Spleen (tissue), 11 donors: Measurements from ENCODE around the gene MN1. TPM values are rescaled to one million over a fixed set of nuclear protein-coding genes. Genes with fewer than 3 reads are reported as not detected.

ENCODE experiments used
- DNase-seq: peaks from one replicate; pipeline ENCODE4 v3.0.0-alpha.2; 2020
- H3K27ac ChIP-seq, 8 donors: fragments of 200-600 bp; sonication (generic) in 7 of 8; 1 replicate in 4 of 8; 2 replicates in 4 of 8; pipeline versions ENCODE4 v1.5.0 to v1.8.0; 2016 to 2021; ENCODE audit warnings: inconsistent platforms in 4 of 8, mild to moderate bottlenecking in 4 of 8, moderate library complexity in 1 of 8
- H3K27me3 ChIP-seq, 7 donors: fragments of 200-600 bp; sonication (generic) in 6 of 7; replicated peaks in 1 of 7; 1 replicate in 4 of 7; 2 replicates in 3 of 7; pipeline versions ENCODE4 v1.5.0 to v1.8.0; 2016 to 2021; ENCODE audit warnings: inconsistent platforms in 3 of 7, mild to moderate bottlenecking in 1 of 7
- H3K36me3 ChIP-seq, 6 donors: fragments of 200-600 bp; sonication (generic) in 5 of 6; 1 replicate in 4 of 6; 2 replicates in 2 of 6; pipeline versions ENCODE4 v1.5.0 to v1.8.0; 2016 to 2021; ENCODE audit warnings: inconsistent platforms in 2 of 6
- H3K4me1 ChIP-seq, 6 donors: fragments of 200-600 bp; sonication (generic) in 5 of 6; 1 replicate in 3 of 6; 2 replicates in 3 of 6; pipeline versions ENCODE4 v1.5.0 to v1.8.0; 2016 to 2021; ENCODE audit warnings: inconsistent platforms in 3 of 6
- H3K4me3 ChIP-seq, 8 donors: fragments of 200-600 bp; sonication (generic) in 7 of 8; 1 replicate in 4 of 8; 2 replicates in 4 of 8; pipeline versions ENCODE4 v1.5.0 to v1.8.0; 2016 to 2021; ENCODE audit warnings: inconsistent platforms in 4 of 8, mild to moderate bottlenecking in 4 of 8, moderate library complexity in 2 of 8
- H3K9me3 ChIP-seq, 8 donors: fragments of 200-600 bp; sonication (generic) in 7 of 8; 1 replicate in 4 of 8; 2 replicates in 4 of 8; pipeline versions ENCODE4 v1.5.0 to v1.8.0; 2016 to 2021; ENCODE audit warnings: inconsistent platforms in 4 of 8
- POLR2A ChIP-seq, 3 donors: fragments of 450-650 bp; IDR thresholded peaks; one replicate each; pipeline ENCODE4 v1.5.1; 2017; ENCODE audit warnings: antibody characterized with exemption in 3 of 3, mild to moderate bottlenecking in 1 of 3
- POLR2AphosphoS5 ChIP-seq, 3 donors: sonication (generic); formaldehyde crosslinking; IDR thresholded peaks; one replicate each; pipeline ENCODE4 v1.5.1; 2017; ENCODE audit warnings: antibody characterized with exemption in 3 of 3
- WGBS, 5 donors: extraction: QIAGEN DNeasy Blood & Tissue Kit in 3 of 5; methylation state at CpG; one replicate each; pipeline versions ENCODE4 v1.1.5 to v1.1.7; 2013 to 2018; 5-methylcytosine and 5-hydroxymethylcytosine counted together
- intact Hi-C: fragments of 100-400 bp; cut with DNase I; formaldehyde crosslinking; loops from one replicate; pipeline ENCODE4 v1.15.0; 2023; ENCODE audit warnings: low total_unique reads
- polyA plus RNA-seq, 3 donors: library from polyadenylated mRNA; stranded (reverse); fragments of 200-250 nt; gene quantifications; one replicate each; pipeline ENCODE4 v1.2.1, GENCODE V29; 2013
- total RNA-seq, 7 donors: library from RNA; depleted of rRNA in 3 of 7; stranded (reverse); fragments of >200 nt in 3 of 7; fragmentation: NEBNext Ultra II Directional in 4 of 7; extraction: Animal tissue kit (Norgen Biotek cat#: 25700) in 4 of 7; gene quantifications; one replicate each; pipeline versions ENCODE4 v1.1.0 to v1.2.1, GENCODE V29; 2016 to 2021
- TF ChIP-seq, protein P1 (sequence below), 11 experiments: fragments of 200-600 bp in 7 of 11; fragments of 450-650 bp in 4 of 11; sonication (generic) in 4 of 11; IDR thresholded peaks in 8 of 11; conservative IDR thresholded peaks in 3 of 11; 1 replicate in 7 of 11; 2 replicates in 4 of 11; pipeline versions ENCODE4 v1.4.0 to v1.8.0; 2016 to 2021; ENCODE audit warnings: antibody characterized with exemption in 11 of 11, inconsistent platforms in 4 of 11, mild to moderate bottlenecking in 1 of 11
- donor health status: healthy with polysubstance abuse.
- donor health status: DM: no; HTN: no; CAD: no; lungs with moderate emphysema.
- donor health status: DM: no; HTN: no; CAD: no.
- donor health status: Bipolar disorder and iron deficiency.
- donor health status: healthy.
- donor health status: DM: no; HTN: no; CAD: no.
- donor health status: DM: yes; HTN: yes; CAD: no.

MN1 gene
- total and polyA plus RNA-seq, 10 donors, result 0.15 to 1.5 (median 0.71) TPM

- TF ChIP-seq, protein P1, sequence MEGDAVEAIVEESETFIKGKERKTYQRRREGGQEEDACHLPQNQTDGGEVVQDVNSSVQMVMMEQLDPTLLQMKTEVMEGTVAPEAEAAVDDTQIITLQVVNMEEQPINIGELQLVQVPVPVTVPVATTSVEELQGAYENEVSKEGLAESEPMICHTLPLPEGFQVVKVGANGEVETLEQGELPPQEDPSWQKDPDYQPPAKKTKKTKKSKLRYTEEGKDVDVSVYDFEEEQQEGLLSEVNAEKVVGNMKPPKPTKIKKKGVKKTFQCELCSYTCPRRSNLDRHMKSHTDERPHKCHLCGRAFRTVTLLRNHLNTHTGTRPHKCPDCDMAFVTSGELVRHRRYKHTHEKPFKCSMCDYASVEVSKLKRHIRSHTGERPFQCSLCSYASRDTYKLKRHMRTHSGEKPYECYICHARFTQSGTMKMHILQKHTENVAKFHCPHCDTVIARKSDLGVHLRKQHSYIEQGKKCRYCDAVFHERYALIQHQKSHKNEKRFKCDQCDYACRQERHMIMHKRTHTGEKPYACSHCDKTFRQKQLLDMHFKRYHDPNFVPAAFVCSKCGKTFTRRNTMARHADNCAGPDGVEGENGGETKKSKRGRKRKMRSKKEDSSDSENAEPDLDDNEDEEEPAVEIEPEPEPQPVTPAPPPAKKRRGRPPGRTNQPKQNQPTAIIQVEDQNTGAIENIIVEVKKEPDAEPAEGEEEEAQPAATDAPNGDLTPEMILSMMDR (IDR thresholded peaks at IDR 0.05 in 8 of 11, conservative IDR thresholded peaks at IDR 0.05 in 3 of 11), result no peak
- H3K27ac ChIP-seq, result no peak overlapping the region
- peaks cover 0 to 15% (median 4%) of the 10 kb centered on the region in 6 donors for H3K4me1 ChIP-seq
- no peaks in the 10 kb centered on the region for H3K36me3 ChIP-seq
- no peak for DNase-seq
- intact Hi-C loops, result no loop called here
- H3K27me3 ChIP-seq, result peaks cover 0 to 26% (median 7%) of the 10 kb centered on the region in 7 donors
- no peak overlapping the region for H3K4me3 ChIP-seq
- WGBS, 5 donors, result 89 to 95% (median 92%) methylated on average over 9 of the region's 9 CpGs
- H3K9me3 ChIP-seq, result no peaks in the 10 kb centered on the region
These were observed 24.4 kb downstream of the MN1 start for GRCh38 chr22:27777128-27777527.

GRCh38 chr22:27776650-27776958 is 25.0 kb downstream of the MN1 start:
- TF ChIP-seq POLR2AphosphoS5 (IDR thresholded peaks at IDR 0.05) (no peak), POLR2A (IDR thresholded peaks at IDR 0.05) (no peak)
- TF ChIP-seq, protein P1 (IDR thresholded peaks at IDR 0.05 in 8 of 11, conservative IDR thresholded peaks at IDR 0.05 in 3 of 11), result no peak
- Histone ChIP-seq H3K27me3 (peaks cover 0 to 26% (median 7%) of the 10 kb centered on the region in 7 donors), H3K27ac (no peak overlapping the region), H3K9me3 (no peaks in the 10 kb centered on the region), H3K36me3 (no peaks in the 10 kb centered on the region), H3K4me1 (peaks cover 0 to 15% (median 4%) of the 10 kb centered on the region in 6 donors), H3K4me3 (no peak overlapping the region)
- 49 to 57% (median 52%) methylated on average over 8 of the region's 8 CpGs for WGBS, 5 donors
- DNase-seq, result no peak
- intact Hi-C loops, result no loop called here

DNA sequence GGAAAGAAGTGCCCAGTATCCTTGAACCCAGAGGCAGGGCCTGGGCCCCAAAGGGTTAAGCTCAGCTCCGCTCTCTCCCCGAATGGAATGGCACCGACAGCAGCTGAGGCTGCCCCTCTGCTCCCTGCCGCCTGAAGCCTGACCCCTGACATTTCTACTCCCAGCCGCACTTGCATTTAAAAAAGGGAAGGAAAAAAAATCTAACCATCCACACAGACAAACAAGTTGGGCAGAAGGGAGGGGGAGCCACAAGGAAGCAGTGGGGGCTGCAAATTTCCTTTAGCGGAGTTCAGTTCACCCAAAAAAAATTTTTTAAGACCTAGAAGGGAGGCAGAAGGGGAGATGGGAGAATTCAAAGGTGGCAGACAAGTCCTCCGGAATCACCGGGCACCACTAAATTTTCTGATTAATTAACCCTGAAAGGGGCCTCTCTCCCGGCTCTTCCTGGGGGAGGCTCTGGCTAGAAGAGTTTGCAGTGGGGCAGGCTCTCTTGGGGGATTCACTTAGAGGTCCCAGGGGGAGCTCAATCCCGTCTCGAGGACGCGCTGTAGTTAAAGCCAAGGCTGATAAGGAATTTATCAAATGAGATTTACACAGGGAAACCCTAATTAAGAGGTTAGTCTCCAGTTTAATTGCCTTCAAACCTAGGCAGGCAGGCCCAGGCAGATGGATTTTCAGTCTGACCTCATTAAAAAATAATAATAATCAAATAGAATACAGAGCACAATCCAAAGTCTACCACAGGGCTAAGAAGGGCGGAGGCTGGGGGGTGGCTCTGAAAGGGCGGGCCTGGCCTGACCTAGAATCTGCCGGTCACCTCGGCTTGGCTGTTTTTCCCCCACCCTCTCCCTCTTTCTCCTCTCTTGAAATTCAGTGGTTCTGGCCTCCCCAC is 25.6 kb downstream of the MN1 start:
- TF ChIP-seq POLR2AphosphoS5 (IDR thresholded peaks at IDR 0.05) (no peak), POLR2A (IDR thresholded peaks at IDR 0.05) (no peak)
- TF ChIP-seq, protein P1 (IDR thresholded peaks at IDR 0.05 in 8 of 11, conservative IDR thresholded peaks at IDR 0.05 in 3 of 11), result no peak
- intact Hi-C loops, result no loop called here
- no peak for DNase-seq
- H3K4me3 ChIP-seq, result no peak overlapping the region
- WGBS, 5 donors, result 17 to 25% (median 20%) methylated on average over 17 of the region's 17 CpGs
- H3K27ac ChIP-seq, result no peak overlapping the region
- H3K4me1 ChIP-seq, result peaks cover 0 to 15% (median 4%) of the 10 kb centered on the region in 6 donors
- H3K27me3 ChIP-seq, result peaks cover 0 to 26% (median 7%) of the 10 kb centered on the region in 7 donors
- H3K36me3 ChIP-seq, result no peaks in the 10 kb centered on the region
- no peaks in the 10 kb centered on the region for H3K9me3 ChIP-seq

GRCh38 chr22:27775087-27775698 is 26.4 kb downstream of the MN1 start:
- intact Hi-C loops, result no loop called here
- no peak overlapping the region for H3K4me3 ChIP-seq
- TF ChIP-seq POLR2A (IDR thresholded peaks at IDR 0.05) (no peak), POLR2AphosphoS5 (IDR thresholded peaks at IDR 0.05) (no peak)
- TF ChIP-seq, protein P1 (IDR thresholded peaks at IDR 0.05 in 8 of 11, conservative IDR thresholded peaks at IDR 0.05 in 3 of 11), result no peak
- peaks cover 0 to 15% (median 4%) of the 10 kb centered on the region in 6 donors for H3K4me1 ChIP-seq
- no peak for DNase-seq
- 80 to 90% (median 83%) methylated on average over 16 to 18 of the region's 18 CpGs for WGBS, 5 donors
- no peaks in the 10 kb centered on the region for H3K9me3 ChIP-seq
- no peak overlapping the region for H3K27ac ChIP-seq
- no peaks in the 10 kb centered on the region for H3K36me3 ChIP-seq
- peaks cover 0 to 26% (median 7%) of the 10 kb centered on the region in 7 donors for H3K27me3 ChIP-seq
